Neural cell (in vitro differentiated cells): ENCODE data around the gene TAOK3.

Experiments used
- CTCF ChIP-seq: fragments of 450-650 bp; IDR thresholded peaks from 2 replicates; pipeline ENCODE4 v1.5.1; 2014; ENCODE audit warnings: antibody characterized with exemption, mild to moderate bottlenecking, moderate library complexity; ENCODE audit not compliant: poor library complexity, severe bottlenecking
- EZH2 ChIP-seq: fragments of 200-600, 300-800 bp; shearing (Covaris generic), sonication (generic); IDR thresholded peaks from 2 replicates; pipeline ENCODE4 v1.6.1; 2014; ENCODE audit warnings: antibody characterized with exemption, low read length, borderline replicate concordance, mild to moderate bottlenecking; ENCODE audit not compliant: insufficient read depth, poor library complexity, severe bottlenecking
- MXI1 ChIP-seq: fragments of 450-650 bp; conservative IDR thresholded peaks from 2 replicates; pipeline ENCODE4 v1.6.1; 2014; ENCODE audit warnings: antibody characterized with exemption, mild to moderate bottlenecking; ENCODE audit not compliant: poor library complexity, severe bottlenecking
- POLR2AphosphoS5 ChIP-seq: IDR thresholded peaks from 2 replicates; pipeline ENCODE4 v1.6.1; 2012
- RAD21 ChIP-seq: fragments of 450-650 bp; conservative IDR thresholded peaks from 2 replicates; pipeline ENCODE4 v1.6.1; 2014; ENCODE audit warnings: antibody characterized with exemption, mild to moderate bottlenecking, moderate library complexity
- TAF1 ChIP-seq: IDR thresholded peaks from 2 replicates; pipeline ENCODE4 v1.6.1; 2012; ENCODE audit warnings: low read depth

DNA sequence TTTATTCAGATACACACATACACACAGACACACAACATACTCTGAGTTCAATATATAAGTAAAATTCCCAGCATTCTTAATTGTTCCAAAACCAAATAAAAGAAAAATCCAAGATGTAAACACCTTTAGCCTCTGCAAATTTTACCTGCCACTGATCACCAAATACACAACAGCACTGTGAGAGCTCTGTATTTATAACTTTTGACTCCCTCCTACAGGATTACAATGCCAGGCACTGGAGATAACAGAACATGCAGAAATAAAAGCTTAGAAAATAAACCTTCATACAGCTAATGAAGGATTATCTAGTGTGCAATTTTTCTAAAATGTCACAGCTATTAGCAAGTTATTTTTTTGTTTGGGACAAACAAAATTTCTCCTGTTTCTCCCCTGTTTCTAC is 85.0 kb downstream of the TAOK3 start:
- no peak for TF ChIP-seq POLR2AphosphoS5
- TF ChIP-seq CTCF: no peak
- TF ChIP-seq MXI1: no peak
- no peak for TF ChIP-seq RAD21
- no peak for TF ChIP-seq TAF1
- TF ChIP-seq EZH2: no peak
